Fibroblast of skin of scalp (primary cell): ENCODE data around the gene CDHR5.

Experiments used
- DNase-seq: peaks from one replicate; pipeline ENCODE4 v3.0.0-alpha.2; 2013

The CDHR5 gene

DNA sequence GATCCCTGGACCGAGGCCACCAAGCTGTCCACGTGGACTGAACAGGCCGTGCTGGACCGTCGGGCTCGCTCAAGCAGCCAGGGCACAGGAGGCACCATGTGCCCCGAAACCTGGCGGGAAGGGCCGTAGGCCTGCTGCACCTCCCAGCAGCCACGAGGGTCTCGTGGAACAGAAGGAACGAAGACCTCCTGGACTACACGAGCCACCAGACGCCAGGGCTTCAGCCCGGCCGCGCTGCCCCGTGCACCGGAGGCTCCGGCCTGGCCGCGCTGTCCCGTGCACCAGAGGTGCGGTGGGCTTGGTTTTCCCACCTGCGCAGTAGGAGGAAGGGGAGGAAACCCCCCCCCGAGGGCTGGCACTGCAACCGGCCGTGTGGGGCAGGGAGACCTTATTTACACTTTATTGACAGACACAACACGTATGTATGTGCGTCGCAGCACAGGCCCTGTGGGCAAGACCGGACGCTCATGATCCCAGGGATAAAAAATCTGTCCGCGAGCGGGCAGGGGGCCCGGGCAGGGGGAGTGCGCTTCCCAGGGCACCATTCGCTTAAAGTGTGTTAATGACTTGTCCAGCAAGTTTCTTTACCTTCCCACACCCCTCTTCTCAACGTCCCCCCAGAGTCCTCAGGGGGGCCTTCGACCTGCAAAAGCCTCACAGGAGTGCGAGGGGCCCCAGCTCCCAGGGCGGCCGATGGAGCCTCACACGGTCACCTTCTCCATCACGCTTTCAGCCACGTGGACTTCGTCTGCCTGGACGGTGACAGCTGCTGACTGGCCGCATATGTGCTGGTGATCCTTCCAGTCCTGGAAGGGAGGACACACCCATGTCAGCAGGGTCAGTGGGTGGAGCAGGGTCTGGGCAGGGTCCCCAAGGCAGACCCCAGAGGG lies 19.3 kb upstream of the CDHR5 start:
- DNase-seq, result no peak

DNA sequence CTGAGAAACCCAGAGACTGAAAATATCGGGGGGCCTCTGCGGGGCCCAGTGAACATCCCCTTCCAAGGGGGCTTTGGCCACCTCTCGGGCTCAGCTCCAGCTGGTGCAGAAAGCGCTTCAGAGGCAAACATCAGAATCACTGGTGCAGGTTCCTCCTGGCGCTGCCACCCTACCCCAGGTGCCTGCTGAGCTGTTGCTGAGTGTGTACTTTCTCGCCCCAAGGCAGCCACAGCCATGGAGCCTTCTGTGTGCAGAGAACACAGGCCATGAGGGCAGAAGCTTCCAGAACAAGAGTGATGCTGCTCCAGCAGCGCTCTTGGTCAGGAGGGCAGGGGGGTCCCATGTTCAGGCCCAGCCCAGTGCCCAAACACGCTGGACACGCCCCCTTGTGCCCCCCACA lies 18.6 kb upstream of the CDHR5 start:
- no peak for DNase-seq

DNA sequence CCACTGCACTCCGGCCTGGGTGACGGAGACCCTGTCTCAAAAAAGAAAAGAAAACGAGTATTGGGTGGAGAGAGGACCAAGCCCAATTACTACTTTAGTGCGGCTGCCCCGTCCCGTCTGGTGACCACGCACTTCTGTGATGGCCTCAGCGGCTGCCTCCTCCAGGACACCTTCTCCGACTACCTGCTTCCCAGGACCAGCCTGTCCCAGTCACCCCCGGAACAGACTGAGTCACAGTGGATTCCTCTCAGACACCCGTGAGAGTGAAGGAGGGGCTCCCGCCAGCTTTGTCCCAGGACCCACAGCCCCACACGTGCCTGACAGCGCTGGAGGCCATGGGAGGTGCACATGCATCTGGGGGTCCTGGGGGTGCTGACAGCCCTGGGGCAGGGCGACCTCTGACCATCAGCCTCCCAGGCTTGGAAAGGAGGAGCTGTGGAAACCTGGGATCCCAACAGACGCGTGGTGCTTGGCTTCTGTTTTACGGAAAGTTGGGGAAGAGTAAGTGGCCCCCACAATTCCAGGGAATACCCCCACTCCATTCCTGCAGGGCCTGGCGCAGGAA lies 17.1 kb upstream of the CDHR5 start:
- no peak for DNase-seq

DNA sequence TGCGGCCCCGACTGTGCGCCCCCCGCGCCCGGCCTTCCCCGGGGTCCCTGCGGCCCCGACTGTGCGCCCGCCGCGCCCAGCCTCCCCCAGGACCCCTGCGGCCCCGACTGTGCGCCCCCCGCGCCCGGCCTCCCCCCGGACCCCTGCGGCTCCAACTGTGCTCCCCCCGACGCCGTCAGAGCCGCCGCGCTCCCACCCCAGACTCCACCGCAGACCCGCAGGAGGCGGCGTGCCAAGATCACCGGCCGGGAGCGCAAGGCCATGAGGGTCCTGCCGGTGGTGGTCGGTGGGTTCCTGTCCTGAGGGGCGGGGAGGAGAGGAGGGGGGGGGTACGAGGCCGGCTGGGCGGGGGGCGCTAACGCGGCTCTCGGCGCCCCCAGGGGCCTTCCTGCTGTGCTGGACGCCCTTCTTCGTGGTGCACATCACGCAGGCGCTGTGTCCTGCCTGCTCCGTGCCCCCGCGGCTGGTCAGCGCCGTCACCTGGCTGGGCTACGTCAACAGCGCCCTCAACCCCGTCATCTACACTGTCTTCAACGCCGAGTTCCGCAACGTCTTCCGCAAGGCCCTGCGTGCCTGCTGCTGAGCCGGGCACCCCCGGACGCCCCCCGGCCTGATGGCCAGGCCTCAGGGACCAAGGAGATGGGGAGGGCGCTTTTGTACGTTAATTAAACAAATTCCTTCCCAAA lies 15.4 kb upstream of the CDHR5 start:
- DNase-seq, result no peak

DNA sequence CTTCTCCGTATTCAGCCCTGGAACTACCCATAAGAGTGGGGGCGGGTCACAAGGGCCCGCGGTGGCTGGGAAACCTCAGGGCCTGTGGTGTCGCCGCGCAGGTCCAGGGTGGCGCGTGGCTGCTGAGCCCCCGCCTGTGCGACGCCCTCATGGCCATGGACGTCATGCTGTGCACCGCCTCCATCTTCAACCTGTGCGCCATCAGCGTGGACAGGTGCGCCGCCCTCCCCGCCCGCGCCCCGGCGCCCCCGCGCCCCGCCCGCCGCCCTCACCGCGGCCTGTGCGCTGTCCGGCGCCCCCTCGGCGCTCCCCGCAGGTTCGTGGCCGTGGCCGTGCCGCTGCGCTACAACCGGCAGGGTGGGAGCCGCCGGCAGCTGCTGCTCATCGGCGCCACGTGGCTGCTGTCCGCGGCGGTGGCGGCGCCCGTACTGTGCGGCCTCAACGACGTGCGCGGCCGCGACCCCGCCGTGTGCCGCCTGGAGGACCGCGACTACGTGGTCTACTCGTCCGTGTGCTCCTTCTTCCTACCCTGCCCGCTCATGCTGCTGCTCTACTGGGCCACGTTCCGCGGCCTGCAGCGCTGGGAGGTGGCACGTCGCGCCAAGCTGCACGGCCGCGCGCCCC lies 14.7 kb upstream of the CDHR5 start:
- DNase-seq, result no peak

DNA sequence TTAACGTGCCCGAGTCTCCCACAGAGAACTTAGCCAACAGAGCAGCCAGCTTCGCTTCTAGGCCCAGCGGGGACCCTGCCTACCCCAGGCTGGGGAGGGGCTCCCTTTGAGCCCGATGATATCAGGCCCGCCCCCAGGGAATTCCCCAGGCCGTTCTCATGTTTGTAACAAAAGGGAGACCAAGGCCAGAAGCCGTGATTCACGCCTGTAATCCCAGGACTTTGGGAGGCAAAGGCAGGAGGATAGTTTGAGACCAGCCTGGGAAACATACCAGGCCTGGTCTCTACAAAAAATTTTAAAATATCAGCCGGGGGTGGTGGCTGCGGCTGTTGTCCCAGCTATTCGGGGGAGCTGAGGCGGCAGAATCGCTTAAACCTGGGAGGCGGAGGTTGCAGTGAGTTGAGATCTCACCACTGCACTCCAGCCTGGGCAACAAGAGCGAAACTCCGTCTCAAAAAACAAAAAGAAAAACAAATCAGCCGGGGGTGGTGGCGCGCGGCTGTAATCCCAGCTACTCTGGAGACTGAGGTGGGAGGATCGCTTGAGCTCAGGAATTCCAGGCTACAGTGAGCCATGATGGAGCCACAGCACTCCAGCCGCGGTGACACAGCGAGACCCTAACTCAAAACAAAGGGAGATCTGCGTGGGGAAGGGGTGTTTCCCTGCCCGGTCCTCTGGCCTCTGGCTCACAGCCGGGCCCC lies 14.0 kb upstream of the CDHR5 start:
- DNase-seq, result peak; percentile 50

DNA sequence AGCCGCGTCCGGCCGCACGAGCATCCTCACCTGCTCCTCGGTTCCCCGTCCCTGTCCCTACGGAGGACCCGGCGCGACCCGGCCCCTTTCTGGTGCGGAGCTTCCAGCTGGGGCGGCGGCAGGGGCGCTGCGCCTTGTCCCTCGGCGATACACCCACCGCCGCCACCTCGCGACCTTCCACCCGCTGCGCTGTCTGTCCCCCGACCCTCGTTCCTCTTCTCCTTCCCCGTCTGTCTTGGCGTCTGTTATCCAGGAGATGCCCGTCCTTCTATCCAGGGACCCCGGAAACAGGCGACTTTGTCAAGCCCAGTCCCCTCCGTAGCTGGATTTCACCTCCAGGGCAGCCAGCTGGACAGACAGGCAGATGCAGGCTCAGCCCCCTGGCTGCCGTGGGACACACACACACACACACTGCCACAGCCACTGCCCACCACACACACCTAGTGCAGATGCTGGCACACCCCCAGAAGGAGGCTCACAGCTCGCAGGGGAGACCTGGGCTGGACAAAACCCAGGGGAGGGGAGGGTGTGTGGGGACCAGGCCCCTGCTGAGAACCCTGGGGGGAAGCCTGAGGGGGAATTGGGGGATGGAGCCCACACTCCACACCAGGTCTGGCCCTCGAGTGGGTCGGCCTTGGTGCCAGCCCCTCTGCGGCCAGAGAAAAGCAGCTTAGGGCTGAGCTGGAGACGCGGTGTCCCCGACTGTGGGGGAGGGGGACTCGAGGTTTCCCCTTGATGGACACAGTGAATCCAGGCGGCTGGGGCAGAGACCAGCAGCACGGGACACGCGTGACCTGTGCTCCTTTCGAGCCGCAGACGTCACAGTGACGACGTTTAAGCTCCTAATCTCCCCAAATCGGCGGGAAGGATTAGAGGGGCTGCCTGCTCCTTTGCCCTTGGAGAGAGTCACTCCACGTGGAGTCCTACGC lies 13.1 kb upstream of the CDHR5 start:
- DNase-seq, result no peak

DNA sequence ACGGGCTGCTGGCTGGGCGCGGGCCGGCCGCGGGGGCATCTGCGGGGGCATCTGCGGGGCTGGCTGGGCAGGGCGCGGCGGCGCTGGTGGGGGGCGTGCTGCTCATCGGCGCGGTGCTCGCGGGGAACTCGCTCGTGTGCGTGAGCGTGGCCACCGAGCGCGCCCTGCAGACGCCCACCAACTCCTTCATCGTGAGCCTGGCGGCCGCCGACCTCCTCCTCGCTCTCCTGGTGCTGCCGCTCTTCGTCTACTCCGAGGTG lies 12.5 kb upstream of the CDHR5 start:
- no peak for DNase-seq

DNA sequence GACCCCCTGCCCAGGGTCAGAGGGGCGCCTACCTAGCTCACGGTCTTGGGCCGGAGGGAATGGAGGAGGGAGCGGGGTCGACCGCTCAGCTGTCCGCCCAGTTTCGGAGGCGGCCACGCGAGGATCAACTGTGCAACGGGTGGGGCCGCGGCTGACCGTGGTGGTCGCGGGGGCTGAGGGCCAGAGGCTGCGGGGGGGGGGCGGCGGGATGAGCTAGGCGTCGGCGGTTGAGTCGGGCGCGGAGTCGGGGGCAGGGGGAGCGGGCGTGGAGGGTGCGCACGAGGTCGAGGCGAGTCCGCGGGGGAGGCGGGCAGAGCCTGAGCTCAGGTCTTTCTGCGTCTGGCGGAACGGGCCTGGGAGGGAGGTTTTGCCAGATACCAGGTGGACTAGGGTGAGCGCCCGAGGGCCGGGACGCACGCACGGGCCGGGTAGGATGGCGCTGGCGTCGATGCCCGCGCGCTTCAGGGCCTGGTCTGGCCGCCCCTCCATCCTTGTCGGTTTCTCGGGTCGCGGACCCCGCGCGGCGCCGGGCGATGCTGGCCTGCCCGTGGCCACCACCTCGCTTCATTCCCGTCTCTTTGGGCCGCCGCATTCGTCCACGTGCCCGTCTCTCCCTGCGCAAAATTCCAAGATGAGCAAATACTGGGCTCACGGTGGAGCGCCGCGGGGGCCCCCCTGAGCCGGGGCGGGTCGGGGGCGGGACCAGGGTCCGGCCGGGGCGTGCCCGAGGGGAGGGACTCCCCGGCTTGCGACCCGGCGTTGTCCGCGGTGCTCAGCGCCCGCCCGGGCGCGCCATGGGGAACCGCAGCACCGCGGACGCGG lies 12.0 kb upstream of the CDHR5 start, which contains the start of gene DRD4:
DRD4 (plus strand) TSS at position 759 of the 822 bp plus-strand sequence; CDS start at position 795, 36 bp downstream.
- DNase-seq, result peak; percentile 42

DNA sequence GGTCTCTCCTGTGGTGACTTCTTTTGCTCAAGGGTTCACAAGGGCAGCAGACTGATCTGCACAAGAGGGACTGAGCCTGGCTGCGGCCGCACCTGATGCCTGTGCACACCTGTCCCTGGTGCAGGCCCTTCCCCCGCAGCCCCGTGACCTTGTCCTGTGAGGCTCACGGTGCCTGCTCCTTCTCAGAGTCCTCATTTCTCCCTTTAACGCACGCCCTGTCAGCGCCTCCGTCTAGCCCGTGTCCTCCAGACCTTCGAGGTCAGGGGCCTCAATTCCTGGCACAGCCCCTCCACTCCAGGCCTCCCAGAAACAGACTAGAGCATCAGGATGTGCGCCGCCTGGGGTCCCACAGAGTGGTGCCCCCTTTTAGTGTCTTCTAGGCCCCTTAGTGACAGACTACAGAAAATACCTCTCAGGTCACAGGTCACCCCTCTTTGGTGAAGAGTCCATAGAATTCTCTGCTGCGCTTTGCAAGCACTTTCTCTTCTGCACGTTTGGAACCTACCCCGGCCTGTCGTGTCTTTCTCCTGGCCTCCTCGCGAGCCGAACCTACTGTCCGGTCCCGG lies 11.3 kb upstream of the CDHR5 start:
- no peak for DNase-seq

DNA sequence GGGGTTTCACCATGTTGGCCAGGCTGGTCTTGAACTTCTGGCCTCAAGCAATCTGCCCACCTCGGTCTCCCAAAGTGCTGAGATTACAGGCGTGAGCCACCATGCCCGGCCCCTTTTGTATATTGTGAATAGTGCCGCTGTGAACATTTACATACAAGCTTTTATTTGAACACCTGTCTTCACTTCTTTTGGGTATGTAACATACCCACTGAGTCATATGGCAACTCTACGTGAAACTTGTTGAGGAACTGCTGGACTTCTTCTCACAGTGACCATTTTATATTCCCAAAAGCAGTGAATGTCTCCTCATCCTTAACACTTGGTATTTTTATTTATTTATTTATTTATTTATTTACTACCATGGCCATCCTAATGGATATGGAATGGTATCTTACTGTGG lies 6.1 kb upstream of the CDHR5 start:
- DNase-seq, result no peak

DNA sequence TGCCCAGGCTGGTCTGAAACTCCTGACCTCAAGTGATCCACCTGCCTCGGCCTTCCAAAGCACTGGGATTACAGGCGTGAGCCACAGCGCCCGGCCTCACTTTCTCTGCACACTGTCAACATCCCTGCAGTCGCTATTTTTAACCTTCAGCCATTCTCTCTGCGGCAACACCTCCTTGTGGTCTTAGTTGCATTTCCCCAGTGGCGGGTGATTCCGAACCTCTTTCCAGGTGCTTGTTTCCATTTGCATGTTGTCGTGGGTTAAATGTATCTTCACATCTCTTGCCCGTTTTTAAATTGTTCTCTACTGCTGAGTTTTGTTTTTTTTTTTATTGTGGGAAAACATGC lies 4.5 kb upstream of the CDHR5 start:
- no peak for DNase-seq

DNA sequence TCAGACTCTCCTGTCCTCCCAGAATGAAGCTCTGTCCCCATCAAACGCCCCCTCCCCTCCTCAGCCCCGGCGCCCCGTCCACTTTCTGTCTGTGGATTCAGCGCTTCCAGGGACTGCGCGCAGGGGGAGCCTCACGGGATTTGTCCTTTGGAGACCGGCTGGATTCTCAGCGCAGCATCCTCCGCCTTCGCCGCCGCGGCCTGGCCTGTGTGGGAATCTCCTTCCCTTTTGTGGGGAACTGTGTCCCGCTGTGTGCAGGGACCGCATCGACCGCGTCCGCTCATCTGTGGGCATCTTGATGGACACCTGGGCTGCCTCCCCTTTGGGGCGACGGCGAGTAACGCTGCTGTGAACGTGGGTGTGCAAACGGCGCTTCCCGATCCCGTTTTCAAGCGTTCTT lies 3.3 kb upstream of the CDHR5 start:
- no peak for DNase-seq

DNA sequence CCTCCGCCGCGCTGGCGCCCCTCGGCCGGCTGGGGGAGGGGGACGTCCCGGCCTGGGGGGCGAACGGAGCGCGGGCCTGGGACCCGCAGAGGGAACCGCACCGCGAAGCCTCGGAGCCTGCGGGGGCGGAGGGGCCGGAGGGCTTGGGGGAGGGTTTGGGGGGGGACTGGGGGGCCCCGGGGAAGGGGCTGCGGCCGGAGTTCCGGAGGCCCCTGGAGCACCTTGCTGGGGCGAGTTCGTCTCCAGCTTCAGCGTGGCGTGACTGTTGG lies 2.5 kb upstream of the CDHR5 start:
- DNase-seq, result no peak

DNA sequence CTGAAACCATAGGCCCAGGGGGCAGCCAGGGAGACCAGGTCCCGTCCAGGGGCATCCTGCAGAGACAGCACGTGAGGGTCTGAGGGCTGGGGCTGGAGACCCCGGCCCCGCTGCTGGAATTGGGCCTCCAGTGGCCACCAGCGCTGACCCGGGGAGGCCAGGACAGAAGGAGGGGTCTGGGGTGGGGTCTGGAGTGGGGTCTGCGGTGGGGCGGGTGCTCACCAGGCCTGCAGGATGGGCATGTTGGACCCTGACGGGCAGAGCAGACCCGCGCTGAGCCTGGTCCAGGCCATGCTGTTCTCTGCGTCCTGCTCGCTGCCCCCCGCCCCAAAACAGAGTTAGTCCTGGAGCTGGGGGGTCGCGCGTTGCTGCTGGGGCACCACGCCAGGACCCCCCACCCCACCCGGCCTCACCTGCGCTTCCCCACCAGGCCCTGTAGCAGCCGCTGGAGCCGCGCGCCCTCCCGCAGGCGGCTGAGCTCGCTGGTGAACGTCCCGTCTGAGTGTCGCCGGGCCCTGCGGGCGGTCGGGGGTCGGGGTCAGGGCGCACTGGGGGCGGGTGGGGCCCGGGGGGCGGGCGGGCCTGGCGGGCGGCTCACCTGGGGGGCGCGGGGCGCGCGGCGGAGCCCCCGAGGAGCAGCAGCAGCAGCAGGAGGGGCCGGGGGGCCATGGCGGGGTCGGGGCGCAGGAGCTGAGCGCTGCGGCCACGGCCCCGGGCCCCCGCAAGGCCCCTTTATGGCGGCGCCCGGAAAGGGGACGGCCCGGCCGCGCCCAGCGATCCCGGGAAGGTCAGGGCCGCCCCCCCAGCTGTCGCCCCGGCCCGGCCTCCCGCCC lies 1.9 kb upstream of the CDHR5 start, which contains the start of gene SCT:
SCT (minus strand) TSS at position 707 of the 833 bp plus-strand sequence; CDS start at position 669, 38 bp downstream.
- DNase-seq, result no peak

DNA sequence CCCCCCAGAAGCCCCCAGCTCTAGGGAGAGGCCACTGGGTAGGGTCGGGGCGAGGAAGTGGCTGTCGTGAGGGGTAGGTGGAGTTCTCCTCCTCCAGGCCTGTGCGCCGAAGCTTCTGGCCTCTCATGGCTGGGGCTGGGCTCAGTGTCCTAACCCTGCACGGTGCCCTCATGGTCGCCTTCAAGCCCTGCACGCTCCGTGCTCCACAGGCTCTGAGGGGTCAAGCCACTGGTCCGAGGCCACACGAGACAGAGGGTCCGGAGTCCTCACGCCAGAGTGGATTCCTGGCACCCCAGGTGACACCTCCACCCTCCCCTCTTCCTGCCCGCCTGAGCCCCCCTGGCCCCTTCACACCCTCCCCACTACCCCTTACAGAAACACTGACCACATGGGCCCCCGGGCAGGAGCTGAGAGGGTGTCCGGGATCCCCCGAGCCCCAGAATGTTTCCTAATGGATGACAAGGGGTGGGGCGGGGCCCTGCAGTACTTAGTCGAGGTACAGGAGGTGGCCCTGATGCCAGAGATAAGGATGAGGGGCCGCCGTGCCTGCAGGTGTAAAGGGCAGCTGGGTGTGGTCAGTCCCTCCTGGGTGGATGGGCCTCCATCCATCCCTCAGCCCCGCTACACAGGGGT lies 997 bp upstream of the CDHR5 start:
- DNase-seq, result no peak

DNA sequence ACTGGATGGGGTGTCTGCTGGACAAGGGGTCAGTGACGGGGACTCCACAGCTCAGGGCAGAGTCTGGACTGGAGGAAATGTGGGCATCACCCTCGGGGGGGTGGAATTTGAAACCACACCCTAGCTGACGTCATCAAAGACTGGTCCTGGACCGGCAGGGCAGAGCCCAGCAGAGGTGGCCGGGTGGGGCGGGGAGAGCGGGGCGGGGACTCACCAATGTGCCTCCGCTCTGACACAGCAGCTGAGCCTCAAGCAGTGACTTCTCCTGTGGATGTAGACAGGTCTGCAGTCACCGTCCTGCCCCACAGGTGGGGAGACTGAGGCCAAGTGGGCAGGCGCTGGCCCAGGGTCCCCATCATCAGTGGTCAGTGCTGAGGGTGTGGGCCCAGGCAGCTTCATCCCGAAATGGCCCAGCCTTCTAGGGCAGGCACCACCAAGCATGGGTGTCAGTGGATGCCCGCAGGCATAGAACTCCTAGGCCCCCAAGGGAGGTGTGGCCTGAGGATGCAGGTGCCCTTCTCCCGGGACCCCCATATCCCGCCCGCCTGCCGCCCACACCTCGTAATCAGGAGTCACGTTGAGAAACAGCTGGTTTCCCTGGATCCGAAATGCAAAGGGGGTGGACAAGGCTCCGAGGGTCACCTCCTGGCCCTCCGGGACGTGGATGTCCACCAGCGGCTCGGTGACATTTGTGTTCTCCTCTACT lies 603 bp downstream of the CDHR5 start:
- peak; percentile 22 for DNase-seq

DNA sequence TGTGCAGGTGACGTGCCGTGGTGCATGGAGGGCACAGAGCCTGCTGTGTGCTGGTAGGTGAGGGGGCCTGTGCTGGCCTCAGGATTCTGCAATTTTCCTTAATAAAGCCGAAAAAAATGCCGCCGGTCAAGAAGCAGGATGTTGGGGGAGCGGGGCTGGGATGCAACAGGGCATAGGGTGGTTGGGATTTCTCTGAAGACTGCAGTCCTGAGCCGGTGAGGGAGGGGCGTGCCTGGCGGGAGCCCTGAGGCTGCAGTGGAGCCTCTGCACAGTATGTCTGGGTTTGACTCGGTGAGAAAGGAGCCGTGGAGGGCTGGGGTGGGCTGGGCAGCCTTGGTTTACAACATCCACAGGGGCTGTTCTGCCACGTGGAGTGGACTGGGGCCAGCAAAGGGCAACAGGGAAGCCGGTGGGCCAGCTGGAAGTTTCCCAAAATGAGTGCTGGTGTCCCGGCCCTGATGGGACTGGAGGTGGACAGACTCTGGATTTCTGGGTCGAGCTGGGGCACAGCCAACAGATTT lies 1.3 kb downstream of the CDHR5 start:
- DNase-seq, result no peak
